ELR (cell line): Measurements from ENCODE around the gene TOGARAM2.
"Not testable (repeated sequence)": the region's sequence is repeated elsewhere in the genome, so short reads cannot be mapped to it uniquely, and the experiment has no call there.

Experiments used
- DNase-seq: peaks from one replicate; pipeline ENCODE4 v3.0.0-alpha.2; 2015; ENCODE audit warnings: low read depth

TOGARAM2 gene

GRCh38 chr2:28977176-28977875, 3.8 kb upstream of the TOGARAM2 start:
- DNase-seq, result no peak

GRCh38 chr2:28978001-28978400, 3.1 kb upstream of the TOGARAM2 start:
- not testable (repeated sequence) for DNase-seq

- no peak for DNase-seq
Measured at GRCh38 chr2:28978606-28979005, 2.5 kb upstream of the TOGARAM2 start.

GRCh38 chr2:28979041-28979440, 2.1 kb upstream of the TOGARAM2 start:
- no peak for DNase-seq

- DNase-seq, result no peak
Measured at GRCh38 chr2:28979576-28980366, 1.3 kb upstream of the TOGARAM2 start.

- DNase-seq, result no peak
Measured at GRCh38 chr2:28980368-28981015, 606 bp upstream of the TOGARAM2 start.

GRCh38 chr2:28981620-28982376, 700 bp downstream of the TOGARAM2 start:
- DNase-seq, result no peak

GRCh38 chr2:28982381-28982950, 1.4 kb downstream of the TOGARAM2 start:
- no peak for DNase-seq

GRCh38 chr2:28986429-28986828, 5.3 kb downstream of the TOGARAM2 start:
- no peak for DNase-seq

- no peak for DNase-seq
Measured at GRCh38 chr2:28989973-28990372, 8.9 kb downstream of the TOGARAM2 start.

- DNase-seq, result no peak
Measured at GRCh38 chr2:28990445-28990844, 9.3 kb downstream of the TOGARAM2 start.

GRCh38 chr2:28991021-28991420, 9.9 kb downstream of the TOGARAM2 start:
- no peak for DNase-seq

- no peak for DNase-seq
Measured at GRCh38 chr2:28991460-28991859, 10.4 kb downstream of the TOGARAM2 start.

- no peak for DNase-seq
Measured at GRCh38 chr2:28993206-28993960, 12.3 kb downstream of the TOGARAM2 start.

- no peak for DNase-seq
Measured at GRCh38 chr2:28994074-28994473, 13.0 kb downstream of the TOGARAM2 start.

GRCh38 chr2:28994679-28995078, 13.6 kb downstream of the TOGARAM2 start:
- no peak for DNase-seq

- DNase-seq, result no peak
Measured at GRCh38 chr2:28995765-28996750, 15.0 kb downstream of the TOGARAM2 start.

- peak; percentile 37 for DNase-seq
Measured at GRCh38 chr2:28997237-28997846, 16.2 kb downstream of the TOGARAM2 start.
